HG03045 (cell line): ENCODE results near the gene COASY.

ENCODE experiments used
- ATAC-seq: cut with Tn5 transposase; IDR thresholded peaks from one replicate; pipeline ENCODE4 v1.9.1; 2021; ENCODE audit warnings: mild to moderate bottlenecking, moderate library complexity; ENCODE audit not compliant: unreplicated experiment

COASY gene

DNA sequence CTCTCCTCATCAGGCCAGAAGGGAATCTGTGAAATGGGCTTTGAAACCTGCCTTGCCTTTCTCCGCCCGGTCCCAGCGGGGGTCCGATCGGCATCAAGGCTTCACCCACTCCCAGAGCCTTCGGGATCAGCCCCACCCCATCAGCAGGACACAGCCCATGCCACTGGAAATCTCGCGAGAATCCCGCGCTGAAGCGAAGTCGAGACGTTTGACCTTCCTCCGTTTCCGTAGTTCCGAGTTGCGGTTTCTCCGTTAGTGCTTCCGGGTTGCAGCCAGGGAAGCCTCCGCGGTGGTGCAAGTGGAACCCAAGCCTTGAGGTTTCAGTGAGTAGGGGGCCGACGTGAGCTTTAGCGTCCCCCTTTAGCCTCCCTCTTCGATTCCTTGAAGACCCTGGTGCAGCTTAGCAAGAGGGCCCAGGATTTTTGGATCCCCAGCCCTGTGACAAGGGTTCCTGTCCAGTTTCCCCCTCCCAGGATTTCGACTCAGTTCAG, at the start of gene COASY:
Gene COASY (plus strand): TSS at position 252 of the 491 bp plus-strand sequence. CDS start 475 bp downstream, outside the sequence.
- ATAC-seq = no peak

DNA sequence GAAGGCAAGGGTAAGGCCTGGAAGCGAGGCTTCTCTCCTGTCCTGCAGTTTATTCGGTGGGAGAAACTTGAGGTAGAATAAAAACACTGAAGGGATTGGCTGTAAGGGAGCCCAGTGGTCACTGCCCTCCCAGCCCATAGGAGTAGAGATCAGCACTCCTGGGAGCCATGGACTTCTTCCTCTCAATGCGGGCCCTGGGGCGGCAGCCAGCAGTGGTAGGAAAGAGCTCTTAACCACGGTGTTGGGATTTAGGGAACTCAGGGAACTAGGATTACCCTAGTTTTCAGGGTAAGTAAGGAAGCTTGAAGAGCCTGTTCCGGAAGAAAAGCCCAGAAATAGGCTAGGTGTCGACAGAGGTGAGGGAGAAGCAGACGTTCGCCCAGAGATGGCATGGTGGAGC, 49.7 kb upstream of the COASY start:
- ATAC-seq = no peak

DNA sequence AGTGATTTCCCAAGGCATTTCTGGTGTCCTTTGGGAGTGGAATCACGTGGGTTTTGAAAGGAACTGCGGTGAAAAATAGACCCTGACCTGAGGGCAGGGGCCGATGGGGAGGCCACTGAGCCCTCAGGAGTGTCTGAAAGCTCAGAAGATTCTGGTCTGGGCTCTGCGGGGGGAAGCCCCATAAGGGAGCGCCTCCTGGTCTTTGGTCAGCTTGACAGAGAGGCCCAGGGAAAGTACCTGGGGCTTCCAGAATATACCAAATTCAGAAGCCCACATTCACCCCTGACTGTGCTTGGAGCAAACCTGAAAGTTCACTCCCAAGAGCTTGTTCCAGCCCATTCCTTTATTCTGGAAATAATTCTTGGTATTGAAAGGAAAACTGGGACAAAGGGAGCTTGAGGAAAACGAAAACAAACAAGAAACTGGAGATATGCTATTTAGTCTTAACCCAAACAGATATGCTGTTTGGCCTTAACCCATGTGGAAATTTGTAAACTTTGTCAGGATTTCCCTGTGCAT, 49.2 kb upstream of the COASY start:
- ATAC-seq = peak; percentile 48

DNA sequence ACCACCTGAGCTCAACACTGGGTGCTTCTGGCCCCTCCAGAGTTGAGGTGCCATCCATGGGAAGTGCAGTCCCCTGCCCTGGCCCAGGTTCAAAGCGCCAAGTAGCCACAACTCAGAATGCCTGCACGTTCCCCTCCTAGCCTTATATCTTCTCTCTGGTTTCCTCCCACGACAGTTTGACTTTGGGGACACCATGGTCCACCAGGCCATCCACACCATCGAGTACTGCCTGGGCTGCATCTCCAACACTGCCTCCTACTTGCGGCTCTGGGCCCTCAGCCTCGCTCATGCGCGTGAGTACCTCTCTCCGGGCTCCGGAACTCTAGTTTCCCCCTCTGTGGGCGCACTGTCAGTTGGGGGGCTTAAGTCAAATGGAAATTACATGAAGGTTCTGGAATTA, 48.3 kb upstream of the COASY start:
- ATAC-seq = no peak

DNA sequence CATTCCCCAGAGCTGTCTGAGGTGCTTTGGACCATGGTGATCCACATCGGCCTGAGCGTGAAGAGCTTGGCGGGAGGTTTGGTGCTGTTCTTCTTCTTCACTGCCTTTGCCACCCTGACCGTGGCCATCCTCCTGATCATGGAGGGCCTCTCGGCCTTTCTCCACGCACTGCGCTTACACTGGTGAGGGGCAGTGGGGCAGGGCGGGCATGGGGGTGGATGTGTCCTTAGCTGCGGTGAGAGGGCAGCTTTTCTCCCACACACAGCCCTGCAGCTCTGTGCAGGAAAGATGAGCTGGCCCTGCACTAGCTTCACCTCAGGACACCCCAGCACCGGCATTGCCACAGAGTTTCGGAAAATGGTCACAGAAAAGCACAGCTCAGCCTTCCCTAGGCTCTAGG, 47.7 kb upstream of the COASY start:
- no peak for ATAC-seq

DNA sequence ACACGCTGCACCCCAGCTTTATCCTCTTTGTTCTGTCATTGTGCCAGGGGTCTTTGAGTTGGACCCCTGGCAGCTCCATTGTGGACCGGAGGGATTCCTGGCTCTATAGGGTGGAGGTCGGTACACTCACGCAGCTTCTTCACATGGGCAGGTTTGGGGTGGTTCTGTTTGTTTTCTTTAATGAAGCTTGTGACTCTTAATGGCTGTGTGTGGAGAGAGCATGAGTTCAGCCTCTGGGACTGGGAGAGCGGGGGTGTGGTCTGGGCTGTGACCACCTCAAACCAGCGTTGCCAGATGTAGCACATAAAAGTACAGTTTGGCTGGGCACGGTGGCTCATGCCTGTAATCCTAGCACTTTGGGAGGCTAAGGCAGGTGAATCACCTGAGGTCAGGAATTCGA, 47.1 kb upstream of the COASY start:
- ATAC-seq = no peak

DNA sequence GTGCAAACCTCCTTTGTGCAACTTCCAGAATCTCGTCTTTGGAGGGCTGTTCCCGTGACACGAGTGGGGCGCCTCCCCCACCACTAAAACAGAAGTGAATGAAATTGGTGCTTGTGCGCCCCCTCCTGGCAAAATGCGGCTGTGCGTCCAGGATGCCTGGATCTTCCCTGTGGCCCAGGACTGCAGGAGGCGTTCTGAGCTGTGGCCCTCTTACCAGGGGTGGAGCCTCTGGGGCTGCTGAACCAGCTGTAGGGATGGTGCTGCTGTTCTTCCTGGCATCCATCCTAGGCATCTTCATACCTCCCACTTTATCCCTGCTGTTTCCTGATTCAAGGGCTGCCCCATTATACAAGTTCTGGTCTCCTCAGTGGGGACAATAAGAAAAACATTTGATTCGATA, 44.4 kb upstream of the COASY start:
- ATAC-seq = no peak

DNA sequence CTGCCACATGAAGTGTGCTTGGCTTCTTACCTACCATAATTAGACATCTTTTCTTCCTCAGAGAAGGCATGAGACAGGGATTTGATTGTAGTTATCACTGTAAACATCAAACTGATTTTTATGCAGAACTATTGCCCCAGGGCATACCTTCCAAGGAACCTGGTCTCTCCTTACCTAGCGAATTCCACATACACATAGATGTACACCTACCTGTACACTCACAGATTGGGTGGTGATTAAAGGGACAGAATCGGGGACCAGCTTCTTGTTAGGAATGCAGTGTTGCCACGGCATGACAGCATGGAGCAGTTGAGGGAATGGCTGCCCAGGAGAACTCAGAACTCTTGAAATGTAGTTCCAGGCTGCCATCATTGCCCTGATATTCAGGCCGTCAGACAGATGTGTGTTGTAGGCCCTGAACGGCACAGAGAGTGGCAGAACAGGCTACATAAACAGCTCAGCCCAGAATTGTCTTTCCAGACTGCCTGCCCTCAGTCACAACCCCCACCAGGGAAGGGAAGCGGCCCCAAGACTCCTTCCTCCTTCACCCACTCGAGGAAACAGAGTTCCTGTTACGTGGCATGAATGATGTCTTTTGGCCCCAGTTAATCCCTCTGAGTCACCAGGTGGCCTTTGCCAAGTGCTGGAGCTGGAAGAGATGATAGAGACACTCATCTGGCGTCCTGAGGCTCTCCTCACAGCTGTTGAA, 43.7 kb upstream of the COASY start:
- no peak for ATAC-seq

DNA sequence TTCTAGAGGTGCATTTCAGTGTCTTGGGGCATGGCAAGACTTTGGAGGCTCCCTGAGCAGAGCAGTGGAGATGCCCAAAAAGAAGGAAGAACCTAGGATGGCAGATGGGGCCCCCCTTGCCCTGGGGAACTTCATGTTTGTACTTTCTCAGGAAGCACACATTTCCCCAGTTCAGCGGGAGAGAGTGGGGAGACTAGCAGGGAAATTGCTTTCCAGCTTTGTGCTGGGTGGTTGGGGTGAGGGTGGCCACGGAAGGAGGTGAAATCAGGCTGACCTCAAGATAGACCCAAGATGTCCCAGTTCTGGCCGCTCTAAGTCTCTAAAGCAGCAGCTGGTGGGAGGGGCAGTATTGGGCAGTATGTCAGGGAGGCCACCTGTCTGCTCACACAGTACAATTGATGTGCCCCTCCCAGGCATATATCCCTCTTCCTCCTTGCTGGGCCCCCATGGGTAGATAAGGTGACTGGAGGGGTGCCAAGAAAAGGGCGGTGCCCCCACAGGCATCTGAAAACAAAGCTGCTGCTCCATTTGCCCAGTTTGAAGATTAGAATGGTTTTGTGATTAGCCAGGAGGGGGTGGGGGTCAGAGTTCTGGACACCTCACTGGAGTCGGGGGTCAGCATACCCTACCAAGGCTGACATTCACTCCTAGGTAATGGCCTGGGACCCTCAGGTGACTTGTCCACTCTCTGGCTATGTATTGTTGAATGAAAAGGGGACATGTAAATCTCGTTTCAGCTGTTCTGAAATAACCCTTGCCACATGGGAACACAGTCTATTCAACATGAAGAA, 43.0 kb upstream of the COASY start:
- no peak for ATAC-seq

DNA sequence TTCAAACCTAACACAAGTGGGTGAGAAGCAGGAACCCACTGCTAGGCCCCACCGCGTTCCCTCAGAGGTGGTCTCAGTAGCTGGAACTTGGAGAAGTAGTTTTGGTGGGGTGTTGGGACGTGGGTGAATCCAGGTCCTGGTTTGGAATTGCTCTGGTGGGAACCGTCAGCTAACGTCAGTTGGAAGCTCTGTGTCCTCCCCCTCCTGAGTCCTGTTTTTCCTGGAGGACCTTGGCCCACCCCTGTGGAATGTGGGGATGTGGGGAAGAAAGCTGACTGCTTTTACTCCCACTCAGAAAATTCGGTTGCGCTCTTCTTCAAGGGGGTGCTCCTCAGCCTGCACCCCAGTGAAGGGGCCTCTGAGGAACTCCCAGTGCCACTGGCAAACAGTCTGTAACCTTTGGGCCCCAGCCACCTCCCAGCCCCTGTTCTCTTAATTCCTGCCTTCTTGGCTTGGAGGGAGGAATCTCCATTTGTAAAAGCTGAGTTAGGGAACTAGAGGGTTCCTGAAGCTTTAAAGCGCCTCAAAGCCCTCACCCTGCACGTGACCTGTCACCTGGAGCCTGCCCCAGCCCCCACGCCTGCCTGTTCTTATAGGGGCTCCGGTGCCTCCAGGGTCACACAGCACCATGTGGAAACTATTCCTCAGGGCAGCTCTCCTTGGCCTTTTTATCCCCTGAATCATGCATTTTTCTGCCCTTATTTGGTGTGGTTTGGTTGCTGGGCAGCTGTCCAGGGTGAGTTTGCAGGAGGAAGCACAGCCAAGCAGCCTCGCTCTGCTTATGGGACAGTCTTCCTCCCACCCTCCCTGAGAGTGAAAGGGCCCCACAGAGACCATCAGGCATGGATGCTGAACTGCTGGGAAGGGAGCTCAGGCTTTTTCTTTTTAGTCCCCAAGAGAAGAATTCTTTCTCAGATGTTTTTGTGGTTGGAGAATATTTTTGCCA, 42.1 kb upstream of the COASY start:
- no peak for ATAC-seq

DNA sequence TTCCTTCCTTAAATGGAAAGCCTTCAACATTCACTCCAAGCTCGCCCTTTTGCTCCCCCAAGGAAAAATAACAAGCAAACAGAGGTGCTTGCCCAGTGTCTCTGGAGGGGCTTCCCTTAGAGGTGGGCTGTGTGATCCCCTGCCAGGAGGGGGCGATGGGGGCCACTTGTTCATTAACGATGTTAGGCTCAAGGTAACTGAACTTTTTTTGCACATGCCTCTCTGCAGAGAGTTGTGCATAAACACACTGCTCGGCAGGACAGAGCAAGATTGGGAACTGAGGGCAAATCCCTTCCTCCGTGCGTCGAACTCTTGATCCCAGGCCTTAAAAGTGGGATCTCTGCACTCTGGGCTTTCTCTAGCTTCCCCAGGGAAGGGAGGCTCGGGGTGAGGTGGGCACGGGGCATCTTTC, 41.4 kb upstream of the COASY start:
- ATAC-seq = no peak

DNA sequence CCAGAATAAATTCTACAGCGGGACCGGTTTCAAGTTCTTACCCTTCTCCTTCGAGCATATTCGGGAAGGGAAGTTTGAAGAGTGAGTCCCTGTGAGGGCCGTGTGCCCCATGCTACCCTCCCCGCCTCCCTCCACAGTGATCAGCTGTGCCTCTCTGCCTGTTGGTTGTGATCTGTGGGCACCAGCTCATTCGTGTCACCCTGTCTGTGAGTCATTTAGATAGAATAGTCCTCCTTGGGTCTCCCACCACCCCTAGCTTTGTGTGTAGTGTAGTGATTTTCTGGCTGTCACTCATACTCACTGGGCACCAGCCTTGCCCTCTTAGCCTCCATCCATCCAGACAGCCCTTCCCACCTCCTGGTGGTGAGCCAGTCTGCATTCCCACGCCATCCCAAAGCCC, 40.9 kb upstream of the COASY start:
- ATAC-seq = no peak

DNA sequence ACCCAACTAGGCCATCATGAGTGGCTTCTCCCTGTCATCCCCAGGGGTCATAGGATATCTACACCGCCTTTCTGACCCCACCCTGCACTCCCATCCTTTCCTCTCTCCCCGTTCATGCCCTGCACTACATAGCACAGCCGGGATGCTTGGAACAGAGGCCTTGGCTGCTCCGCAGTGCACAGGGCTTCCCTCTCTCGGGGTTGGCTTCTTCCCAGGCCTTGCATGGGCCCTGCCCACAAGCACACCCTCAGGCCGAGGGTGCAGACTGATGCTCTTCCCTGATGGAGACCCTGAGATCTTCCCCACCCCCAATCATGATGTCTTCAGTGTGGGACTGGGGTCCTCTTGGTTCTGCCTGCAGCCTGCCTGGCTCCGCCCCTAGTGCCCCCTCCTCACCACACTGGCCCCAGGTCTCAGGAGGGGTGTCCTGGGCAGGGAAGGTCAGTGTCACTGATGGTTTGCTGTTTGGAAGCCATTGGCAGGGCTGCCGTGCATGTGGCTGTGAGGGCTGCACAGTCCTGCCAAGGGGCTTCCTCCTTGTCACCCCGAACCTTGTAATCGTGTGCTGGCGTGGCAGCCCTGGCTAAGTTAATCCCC, 40.2 kb upstream of the COASY start:
- ATAC-seq = no peak

DNA sequence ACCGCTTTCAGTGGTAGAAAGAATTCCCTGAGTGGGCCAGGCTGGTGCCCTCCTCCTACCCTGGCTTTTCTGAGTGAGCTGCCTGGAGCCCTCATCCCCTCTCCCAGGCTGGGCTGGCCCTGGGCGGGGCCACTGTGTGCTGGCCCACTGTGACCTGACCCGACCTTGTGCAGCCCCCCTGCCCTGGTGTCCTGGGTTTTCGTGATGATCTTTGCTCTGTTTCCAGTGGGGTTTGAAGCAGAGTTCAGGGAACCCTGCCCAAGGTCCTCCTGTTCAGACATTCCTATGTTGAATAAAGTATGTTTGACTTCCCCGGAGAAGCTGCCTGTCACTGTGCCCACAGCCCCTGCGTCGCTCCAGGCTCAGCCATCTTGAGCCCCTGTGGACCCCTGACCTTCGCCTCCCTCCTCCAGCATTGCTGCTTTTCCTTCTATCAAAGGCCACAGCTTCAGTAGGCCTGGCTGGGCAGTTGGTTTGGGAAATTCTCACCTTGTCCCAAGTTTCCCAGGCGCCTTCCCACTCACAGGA, 39.6 kb upstream of the COASY start:
- ATAC-seq = no peak

DNA sequence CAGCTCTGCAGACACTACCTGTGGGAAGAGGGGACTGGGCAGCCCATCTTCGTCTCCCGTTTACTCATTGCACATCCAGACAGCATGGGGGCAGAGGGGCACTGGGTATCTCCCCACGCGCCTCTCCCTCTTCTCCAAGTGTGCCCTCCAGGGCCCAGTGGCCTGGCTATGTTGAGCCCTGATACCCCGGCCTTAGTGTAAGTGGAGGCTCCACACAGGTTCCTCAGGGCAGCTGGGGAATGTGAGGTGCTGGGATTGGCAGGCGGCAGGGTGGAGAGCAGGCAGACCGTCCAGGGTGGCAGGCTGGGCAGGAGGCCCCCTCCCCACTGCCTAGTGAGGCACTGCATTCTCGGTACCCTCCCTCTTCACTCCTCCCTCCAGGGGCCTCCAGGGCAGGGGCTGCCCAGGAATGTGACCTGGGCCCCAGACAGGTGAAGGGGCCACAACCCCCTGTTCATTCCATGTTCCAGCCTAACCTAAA, 39.1 kb upstream of the COASY start:
- ATAC-seq = no peak

DNA sequence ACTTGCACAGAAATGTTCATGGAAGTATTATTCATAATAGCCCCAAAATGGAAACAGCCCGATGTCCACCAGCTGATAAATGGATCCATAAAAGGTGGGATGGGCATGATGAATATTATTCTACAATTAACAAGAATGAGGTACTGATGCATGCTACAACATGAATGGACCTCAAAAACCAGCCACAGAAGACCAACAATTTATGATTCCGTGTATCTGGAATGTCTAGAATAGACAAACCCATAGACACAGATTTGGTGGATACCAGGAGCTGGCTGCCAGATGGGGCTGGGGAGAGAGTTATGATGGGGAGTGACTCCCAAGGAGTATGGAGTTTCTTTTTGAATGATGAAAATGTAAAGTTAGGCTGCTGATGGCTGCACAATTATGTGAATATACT, 36.7 kb upstream of the COASY start:
- no peak for ATAC-seq

DNA sequence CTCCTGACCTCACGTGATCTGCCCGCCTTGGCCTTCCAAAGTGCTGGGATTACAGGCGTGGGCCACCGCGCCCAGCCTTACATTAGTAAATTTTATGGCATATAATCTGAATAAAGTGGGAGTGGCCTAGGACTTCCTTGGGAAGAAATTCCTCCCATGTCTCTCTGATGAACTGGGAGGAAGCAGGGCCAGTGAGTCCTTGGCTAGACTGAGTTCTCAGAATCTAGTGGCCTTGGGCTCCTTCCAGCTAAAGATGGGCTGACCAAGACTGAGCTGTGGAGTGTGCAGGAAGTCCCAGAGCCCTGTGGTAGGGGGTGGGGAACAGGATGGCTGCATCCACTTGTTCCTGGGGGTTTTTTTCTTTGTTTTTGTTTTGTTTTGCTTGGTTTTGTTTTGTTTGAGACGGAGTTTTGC, 35.9 kb upstream of the COASY start:
- no peak for ATAC-seq

DNA sequence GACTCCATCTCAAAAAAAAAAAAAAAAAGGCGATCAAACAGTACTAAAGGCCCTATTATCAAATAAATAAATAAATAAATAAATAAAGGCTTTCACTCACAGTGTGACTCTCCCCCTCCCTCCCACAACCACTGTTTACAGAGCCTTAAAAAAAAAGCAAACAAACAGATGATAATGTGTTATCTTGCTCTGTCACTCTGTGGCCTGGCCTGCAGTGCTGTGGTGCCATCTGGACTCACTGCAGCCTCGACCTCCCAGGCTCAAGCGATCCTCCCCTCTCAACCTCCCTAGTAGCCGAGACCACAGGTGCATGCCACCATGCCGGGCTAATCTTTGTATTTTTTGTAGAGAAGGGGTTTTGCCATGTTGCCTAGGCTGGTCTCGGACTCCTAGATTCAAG, 34.0 kb upstream of the COASY start:
- no peak for ATAC-seq

DNA sequence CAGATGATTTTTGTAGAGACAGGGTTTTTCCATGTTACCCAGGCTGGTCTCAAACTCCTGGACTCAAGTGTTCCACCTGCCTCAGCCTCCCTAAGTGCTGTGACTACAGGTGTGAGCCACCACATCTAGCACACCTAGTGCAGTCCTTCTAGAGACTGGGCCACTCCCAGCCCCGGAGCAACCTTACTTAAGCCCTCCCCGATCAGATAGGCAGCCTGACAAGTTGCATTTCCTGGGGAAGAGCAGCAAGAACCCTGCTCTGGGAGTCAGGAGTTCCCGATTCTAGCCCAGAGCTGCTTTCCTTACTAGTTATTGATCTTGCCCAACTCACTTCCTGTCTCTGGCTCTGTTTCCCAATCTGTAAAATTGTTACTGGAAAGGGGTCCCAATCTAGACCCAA, 32.9 kb upstream of the COASY start:
- ATAC-seq = no peak

DNA sequence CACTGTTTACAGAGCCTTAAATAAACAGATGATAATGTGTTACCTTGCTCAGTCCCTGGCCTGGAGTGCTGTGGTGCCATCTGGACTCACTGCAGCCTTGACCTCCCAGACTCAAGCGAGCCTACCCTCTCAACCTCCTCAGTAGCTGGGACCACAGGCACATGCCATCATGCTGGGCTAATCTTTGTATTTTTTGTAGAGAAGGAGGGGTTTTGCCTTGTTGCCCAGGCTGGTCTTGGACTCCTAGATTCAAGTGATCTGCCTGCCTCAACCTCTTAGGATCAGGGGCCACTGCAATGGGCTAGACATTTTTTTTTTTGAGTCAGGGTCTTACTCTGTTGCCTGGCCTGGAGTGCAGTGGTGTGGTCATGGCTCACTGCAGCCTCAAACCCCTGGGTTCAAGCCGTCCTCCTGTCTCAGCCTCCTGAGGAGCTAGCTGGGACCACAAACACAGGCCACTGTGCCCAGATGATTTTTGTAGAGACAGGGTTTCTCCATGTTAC, 30.9 kb upstream of the COASY start:
- no peak for ATAC-seq
